Measurements from ENCODE around the gene NRIP2.

NRIP2 gene

DNA sequence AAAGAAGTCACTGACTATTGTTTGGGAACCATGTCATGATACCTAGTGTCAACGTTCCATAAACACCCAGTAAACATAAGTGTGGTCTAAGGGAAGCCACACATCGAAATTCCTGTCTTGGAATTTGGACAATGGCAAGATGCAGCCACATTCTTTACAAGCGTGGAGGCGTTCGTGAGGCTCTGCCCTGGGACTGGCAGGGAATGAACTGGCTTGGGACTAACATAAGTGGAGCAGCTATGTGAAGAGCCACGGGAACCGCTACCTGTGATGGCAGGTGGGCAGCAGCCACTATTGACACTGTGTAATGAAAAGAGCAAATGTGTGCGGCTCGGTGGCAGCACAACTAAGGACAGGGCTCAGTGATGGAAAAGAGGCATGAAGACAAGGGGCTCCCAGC, 10.0 kb upstream of the NRIP2 start:
- DNase-seq (ENCODE audit: low spot score): no peak

DNA sequence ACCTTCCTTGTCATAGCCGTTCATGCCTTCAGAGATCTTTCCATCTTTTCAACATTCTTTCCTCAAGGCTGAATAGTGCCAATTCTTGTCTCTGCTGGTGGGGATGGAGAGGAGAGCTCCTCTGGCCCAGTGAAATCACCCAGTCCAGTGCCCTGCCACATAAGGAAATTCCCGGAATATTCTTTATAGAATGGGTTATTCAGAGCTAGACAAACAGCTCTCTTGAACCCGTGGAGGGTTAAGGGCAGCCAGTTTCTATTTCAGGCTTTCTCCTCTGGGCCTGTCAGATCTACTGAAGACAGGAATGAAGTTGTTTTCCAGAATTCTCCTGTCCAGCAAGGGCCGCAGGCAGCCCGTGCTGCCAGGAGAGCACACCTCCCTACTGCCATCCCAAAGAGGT, 8.1 kb upstream of the NRIP2 start:
- no peak for DNase-seq (ENCODE audit: low spot score)

DNA sequence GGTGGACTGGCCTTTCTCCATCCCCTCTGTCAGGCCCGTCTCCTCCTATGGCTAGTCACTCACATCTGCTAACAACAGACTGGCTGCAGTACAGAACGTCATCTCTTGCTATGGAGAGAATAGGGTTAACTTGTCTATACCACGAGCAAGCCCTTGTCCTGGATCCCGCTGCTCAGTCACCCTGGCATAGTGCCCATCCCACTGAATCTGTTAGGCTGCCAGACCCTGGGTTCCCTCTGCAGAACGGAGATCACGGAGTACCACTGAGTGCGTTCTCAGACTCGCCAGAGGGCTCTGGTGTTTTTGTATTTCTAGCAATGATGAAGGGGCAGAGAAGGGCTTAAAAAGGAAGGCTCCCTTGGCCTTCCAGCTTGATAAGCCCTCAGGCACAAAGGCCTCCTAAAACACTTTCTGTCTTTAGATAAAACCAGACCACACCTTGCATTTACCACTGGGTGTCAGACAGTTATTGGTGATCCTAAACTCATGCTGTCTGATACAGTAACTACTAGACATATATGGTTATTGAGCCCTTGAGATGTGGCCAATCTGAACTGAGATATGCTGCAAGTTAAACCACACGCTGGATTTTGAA, 6.3 kb upstream of the NRIP2 start:
- no peak for DNase-seq (ENCODE audit: low spot score)

DNA sequence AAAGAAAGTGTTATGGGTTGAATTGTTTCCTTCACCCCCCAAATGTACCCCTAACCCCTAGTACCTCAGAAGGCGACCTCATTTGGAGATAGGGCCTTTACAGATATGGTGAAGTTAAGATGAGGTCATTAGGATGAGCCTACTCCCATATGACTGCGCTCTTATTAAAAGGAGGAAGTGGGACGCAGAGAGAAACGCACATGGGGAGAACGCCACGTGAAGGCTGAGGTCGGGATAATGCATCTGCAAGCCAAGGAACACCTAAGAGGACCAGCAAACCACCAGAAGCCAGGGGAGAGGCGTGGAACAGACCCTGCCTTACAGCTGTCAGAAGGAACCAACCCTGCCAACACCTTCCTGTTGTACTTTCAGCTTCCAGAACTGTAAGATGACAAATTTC, 1.7 kb upstream of the NRIP2 start:
- no peak for DNase-seq (ENCODE audit: low spot score)

DNA sequence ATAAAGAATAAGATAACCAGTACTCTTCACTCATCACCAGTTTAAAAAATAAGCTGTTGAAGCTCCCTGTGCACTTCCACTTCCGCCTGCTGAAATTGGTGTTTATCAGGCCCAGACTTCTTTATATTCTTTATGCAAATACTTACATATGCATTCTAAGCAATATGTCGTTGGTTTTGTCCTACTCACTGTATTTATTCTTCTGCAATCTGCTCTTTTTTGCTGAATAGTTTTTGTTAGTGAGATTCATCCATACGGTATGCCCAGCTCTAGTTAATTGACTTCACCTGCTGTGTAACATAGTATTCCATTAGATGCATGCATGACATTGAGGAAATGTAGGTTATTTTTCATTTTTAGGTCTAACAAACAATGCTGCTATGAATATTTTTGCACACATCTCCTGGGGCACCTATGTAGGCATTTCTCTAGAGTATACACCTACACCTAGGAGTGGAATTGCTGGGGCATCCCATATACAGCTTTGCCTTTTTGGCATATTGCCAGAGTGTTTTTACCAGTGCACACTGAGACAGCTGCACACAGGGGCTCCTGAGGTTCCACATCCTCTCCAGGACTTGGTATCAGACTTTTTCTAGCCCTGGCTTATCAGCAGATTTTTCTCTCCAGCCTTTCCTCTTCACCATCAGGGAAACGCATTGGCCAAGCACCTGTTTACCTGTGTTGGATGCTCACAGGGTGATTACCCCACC, 1.0 kb upstream of the NRIP2 start:
- DNase-seq (ENCODE audit: low spot score): peak; percentile 38

DNA sequence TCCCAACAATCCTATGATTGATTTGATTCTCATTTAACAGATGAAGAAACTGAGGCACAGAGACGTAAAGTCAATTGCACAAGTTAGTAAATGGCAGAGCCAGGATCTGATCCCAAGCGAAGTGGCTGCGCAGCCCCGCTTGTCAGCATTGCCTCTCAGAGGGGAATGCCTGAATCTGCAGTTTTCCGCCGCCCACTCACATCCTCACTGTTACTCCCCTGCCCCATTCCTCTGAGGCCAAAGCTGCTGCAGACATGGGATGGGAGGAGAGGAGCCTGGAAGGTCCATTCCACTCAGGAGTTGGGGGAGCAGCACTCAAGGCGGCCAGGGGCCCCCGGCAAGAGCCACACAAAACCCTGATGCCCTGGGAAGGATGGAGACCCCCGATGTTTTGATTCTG, 1.0 kb downstream of the NRIP2 start:
- DNase-seq (ENCODE audit: low spot score): no peak

DNA sequence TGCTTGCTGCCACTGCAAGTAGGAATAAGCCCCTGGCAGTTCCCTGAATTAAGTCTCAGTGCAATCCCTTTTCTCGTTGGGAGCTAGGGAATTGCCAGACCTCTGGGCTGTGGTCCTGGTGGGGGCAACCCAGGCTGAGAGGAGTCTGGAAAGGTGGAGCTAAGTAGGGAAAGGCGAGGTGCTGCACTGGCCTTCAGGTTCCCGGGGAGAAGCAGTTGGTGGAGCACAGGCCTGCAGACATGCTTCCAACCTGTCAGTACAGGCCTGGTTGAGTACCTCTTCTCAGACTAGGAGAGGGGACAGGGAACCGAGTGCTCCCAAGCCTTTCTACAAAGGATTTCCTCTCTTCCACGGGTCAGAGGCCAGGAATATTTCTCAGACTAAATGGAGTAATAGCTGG, 1.5 kb downstream of the NRIP2 start:
- DNase-seq (ENCODE audit: low spot score): no peak

DNA sequence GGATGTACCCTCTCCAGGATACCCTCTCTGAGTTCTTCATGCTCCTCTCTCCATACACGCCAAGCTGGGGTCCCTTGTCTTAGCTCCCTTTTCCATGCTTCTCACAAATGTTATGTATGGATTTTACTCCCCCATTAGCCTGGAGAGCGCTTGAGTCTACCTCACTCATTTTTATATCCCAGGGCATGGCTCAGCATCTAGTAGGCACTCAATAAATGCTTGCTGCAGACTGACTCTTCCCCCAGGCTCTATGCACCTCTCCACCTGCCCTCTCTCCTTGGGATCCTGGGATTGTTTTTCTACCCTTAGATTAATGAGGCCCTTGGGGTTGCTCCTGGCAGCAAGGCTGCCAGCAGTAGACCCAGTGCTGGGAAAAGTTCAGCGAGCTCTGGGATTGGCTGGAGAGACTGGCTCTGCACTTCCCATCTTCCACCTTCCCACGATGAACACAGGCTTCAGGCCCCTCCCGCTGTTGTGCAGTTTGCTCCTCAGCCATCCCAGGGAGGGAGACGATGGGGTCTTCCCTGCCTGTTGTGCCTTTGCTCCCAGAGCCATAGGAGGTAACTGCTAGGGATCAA, 2.2 kb downstream of the NRIP2 start:
- no peak for DNase-seq (ENCODE audit: low spot score)

DNA sequence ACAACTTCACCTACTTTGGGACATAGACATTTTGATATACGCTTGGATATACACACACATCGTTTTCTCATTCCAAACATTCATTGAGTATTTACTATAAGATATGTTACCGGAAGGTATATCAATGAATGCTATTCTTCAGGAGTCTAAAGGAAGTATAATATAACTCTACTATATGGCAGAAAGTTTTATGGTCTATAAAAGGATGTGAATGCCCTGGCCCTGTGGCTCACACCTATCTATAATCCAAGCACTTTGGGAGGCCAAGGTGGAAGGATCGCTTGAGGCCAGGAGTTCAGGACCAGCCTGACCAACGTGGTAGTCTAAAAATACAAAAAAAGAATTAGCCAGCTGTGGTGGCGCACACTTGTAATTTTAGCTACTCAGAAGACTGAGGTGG, 5.6 kb downstream of the NRIP2 start:
- DNase-seq (ENCODE audit: low spot score): no peak

DNA sequence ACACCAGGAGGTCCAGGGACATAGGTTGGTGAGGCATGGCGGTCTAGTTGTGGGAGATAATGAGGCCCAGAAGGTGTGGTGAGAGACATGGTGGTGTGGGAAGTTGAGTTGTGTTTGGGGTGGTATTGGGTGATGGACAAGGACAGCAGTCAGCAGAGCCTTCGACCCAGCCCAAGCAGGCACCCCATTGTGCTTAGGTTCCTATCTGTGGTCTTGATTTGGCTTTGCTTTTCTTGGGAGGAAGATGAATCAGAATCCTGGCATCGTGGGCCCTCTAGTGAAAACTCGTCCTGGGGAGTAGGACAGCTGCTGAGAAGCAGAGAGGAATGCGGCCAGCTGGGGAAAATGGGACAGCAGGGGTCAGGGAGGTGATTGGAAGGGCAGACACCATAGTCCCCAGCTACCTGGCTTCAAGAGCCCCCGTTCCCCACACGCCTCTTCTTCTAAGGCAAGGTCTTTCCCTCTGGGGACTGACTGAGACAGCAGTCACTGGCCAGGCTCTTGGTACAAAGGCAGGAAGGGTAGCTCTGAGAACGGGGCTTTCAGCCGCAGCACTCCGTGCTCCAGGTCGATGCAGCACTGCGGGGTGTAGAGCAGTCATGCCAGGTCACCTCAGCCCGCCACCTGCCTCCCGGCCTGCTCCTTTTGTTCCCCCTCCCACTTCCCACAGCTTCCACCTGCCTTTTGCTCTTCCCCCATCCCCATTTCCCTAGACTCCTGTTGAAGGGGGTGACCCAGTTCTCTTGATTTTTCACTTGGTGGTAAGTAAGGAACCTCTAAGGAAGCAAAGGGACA, 7.9 kb downstream of the NRIP2 start:
- no peak for DNase-seq (ENCODE audit: low spot score)

DNA sequence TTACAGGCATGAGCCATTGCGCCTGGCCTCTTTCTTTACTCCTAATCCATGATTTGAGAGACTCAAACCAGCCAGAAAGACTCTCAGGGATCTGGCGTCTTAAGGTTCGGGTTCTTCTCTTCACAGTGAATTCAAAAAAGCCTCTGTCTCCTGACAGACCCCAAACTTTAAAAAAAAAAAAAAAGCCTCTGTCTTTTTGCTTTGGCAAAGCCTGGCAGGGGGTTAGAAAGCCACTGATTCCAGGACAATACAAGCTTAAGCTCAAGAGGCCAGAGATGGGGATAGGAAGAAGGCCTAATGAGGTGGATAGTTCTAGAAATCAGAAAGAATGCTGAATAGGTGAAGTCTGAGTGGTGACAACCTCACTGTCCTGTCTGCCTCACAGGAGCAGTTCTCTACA, 8.8 kb downstream of the NRIP2 start:
- no peak for DNase-seq (ENCODE audit: low spot score)

DNA sequence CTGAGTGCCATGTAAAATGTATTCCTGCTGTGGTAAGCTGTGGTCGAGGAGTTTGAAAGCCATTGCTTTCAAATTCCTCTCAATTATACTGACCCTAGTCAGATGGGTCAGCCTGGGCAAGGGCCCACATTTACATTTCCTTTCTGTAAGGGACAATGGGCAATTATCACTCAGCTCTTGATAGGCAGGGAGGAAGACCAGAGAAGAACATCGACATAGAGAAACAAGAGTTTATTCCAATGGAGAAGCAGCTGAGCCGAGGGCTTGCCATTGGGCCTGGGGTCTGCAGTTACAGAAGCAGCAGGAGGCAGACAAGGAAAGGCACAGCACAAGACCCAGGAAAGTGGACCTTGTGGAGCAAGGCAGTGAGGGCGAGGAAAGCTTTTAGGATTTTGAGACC, 9.7 kb downstream of the NRIP2 start:
- DNase-seq (ENCODE audit: low spot score): no peak

DNA sequence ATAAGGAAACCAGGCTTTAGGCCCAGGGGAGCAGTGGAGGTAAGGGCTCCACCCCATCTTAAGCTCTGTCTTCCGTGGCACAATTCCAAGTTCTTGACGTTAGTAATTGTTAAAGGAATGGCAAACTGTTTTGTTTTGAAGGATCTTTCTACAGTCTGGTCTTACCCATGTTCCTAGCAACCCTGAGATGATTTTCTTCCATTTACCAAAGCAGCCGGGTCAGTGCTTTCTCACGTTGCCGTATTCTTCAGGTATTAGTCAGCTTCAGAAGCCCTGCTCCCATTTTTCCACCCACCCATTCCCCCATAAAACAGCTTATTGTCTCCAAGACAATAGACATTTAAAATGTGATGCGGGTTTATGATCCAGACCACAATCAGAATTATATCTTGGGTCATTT, 10.3 kb downstream of the NRIP2 start:
- no peak for DNase-seq (ENCODE audit: low spot score)

DNA sequence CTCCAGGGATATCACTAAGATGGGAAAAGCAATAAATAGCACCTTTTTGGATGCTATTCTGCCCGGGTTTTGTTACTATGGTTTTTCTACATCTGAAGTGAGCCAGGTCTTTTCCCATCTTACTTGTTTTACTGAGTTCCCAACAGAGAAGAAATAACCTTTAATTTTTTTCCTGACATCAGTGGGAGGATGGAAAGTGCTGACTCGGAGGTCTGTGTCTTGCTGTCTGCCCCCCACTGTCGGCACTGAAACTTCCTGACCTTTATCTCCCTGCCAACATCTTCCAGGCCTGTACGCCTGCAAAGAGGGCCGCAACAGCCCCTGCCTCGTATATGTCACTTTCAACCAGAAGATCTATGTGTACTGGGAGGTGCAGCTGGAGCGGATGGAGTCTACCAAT, 11.4 kb downstream of the NRIP2 start:
- no peak for DNase-seq (ENCODE audit: low spot score)

DNA sequence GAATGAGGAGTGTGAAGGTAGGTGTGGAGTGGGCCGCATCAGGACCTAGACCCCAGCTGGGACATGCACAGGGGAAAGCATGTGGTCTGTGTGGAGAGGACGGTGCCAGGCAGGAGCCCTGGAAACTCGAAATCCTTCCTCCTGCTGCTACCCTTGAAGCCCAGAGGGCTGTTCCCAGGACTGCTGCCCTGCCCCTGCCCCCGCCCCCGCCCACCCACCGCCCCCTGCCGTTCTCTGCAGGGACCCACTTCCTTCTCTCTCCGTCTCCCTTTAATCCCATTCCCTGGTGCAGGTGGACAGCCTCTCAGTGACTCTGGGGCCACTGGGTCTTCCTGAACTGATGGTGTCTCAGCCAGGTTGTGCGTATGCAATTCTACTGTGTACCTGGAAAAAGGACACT, 14.4 kb downstream of the NRIP2 start:
- no peak for DNase-seq (ENCODE audit: low spot score)

DNA sequence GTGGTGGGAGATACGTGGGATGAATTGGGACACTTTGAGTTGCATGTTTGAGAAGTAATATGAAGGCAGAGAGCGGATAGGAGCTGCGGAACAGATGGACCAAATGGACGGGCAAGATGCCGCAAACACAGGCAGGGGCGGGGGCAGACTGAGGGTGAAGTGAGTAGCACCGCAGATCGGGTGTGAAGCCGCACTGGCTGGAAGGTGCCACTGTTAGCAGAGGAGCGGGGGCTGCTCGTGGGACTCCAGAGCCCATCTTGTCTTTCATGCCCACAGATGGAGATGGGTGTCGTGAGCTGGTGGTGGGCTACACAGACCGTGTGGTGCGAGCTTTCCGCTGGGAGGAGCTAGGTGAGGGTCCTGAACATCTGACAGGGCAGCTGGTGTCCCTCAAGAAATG, 15.0 kb downstream of the NRIP2 start:
- no peak for DNase-seq (ENCODE audit: low spot score)

DNA sequence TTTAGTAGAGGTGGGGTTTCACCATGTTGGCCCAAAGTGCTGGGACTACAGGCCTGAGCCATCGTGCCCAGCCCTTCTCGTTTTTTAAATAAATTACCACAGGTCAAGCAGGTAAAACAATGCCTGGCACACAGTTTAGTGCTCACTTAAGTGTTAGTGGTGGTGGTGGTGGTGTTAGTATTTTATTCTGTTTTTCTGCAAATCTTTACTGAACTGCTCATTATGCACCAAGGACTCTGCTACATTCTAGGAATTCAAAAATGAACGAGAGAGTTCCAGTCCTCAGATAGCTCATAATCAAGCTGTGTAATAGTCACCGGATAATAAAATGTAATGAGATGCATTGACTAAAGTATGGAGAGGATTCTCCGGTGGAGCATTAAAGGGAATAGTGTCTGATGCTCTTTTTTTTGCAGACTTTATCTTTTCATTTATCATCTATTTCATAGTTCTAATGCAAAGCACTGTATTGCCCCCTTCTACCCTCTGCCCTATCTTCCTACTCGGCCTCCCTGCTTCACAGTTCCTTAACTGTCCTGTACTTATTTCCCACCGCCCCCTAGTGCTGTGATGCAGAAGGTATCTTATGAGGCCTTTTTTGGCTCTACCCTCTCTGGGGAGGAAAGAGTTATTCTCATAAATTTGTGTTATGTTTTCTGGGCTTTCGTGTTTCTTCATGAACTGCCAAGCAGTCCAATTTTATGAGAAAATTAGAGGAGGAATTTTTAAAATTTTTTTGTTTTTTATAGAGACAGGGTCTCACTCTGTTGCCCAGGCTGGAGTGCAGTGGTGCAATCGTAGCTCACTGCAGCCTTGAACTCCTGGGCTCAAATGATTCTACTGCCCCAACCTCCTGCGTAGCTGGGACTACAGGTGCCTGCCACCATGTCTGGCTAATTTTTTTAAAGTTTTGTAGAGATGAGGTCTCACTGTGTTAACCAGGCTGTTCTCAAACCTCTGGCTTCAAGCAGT, 21.3 kb downstream of the NRIP2 start:
- DNase-seq (ENCODE audit: low spot score): peak; percentile 92

DNA sequence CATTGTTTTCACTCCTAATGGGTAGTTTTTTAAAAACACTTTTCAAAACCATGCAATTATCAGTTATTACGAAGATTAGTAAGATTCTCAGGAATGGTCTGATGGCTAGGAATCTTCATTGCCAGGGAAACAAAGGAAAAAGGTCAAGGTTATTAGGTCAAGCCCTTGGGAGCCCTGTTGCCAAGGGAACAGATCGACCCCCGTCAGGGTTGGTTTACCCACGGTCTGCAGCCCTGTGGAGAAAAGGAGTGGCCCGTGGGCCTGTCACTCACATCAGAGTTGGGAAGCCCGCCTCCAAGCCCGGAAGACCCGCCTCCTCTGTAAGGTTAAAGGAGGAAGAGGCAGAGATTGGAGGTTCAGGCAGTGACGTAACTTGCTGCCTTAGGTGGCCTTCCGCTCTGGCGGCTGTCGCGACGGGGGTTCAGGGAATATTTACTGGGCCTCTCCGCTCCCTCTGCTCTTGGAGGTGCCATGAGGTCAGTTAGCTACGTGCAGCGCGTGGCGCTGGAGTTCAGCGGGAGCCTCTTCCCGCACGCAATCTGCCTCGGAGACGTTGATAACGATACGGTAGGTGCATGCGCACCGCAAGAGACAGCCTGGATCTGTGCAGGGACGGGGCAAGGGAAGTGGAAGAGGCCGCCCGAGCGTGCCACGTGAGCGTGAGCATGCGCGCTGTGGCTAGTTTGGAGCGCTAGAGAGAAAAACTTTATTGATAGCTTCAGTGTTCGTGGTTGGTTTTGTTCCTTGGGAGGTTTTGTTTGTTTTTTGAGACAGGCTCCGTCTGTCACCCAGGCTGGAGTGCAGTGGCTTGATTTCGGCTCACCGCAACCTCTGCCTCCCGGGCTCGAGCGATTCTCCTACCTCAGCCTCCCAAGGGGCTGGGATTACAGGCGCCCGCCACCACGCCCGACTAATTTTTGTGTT, 22.3 kb downstream of the NRIP2 start, which contains the start of gene ITFG2:
ITFG2 (plus strand) TSS at position 379 of the 924 bp plus-strand sequence; CDS start at position 472, 93 bp downstream.
- DNase-seq (ENCODE audit: low spot score): peak; percentile 100

DNA sequence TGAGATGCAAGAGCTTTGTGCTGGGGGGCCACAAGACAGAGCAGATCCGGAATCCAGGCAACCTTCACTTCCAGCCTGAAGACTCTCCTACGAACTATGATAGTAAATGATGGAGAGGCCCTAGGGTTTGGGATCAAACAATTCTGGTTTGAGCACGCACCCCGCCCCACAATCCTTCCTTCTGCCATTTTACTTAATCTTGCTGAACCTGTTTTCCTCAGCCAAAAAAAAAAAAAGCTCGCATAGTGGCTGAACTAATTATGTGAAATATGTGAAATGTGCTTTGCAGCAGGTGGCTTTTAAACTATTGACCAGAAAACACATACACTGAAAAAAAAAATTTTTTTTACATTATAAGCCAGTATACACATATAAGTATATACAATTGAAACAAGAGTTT, 23.0 kb downstream of the NRIP2 start:
- DNase-seq (ENCODE audit: low spot score): peak; percentile 26

DNA sequence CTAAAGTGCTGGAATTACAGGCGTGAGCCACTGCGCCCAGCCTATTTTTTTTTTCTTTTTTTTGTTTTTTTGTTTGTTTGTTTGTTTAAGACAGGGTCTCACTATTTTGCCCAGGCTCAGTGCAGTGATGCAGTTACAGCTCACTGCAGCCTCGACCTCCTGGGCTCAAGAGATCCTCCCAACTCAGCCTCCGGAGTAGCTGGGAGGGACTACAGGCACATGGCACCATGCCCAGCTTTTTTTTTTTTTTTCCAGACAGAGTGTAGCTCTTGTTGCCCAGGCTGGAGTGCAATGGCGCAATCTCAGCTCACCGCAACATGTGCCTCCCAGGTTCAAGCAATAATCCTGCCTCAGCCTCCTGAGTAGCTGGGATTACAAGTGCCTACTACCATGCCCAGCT, 28.1 kb downstream of the NRIP2 start:
- DNase-seq (ENCODE audit: low spot score): no peak

DNA sequence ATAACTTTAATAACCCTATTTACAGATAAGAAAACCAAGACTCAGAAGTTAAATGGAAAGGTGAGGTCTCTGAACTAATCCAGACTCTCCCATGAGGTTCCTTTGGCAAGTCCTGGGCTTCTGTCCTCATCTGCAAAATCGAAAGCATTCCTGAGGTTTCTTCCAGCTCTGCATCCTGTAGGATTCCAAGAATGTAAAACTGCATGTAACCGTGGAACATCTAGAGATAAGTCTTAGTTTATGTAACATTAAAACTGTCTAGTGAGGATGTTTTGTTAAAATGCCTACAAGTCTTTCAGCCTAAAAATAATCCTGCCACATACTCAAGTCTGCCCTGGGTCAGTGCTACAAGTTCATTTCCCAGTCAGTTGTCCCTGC, 29.7 kb downstream of the NRIP2 start:
- DNase-seq (ENCODE audit: low spot score): no peak
